Right lobe of liver (tissue), 4 donors: ENCODE measurements around the gene TCF25.

ENCODE experiments used
- POLR2A ChIP-seq: fragments of 450-650 bp; IDR thresholded peaks from one replicate; pipeline ENCODE4 v1.6.1; 2017; ENCODE audit warnings: antibody characterized with exemption, mild to moderate bottlenecking
- TF ChIP-seq, protein P1 (sequence below), 4 donors: fragments of 200-600 bp in 3 of 4; fragments of 450-650 bp in 1 of 4; IDR thresholded peaks; one replicate each; pipeline versions ENCODE4 v1.5.1 to v1.8.0; 2016 to 2022; ENCODE audit warnings: antibody characterized with exemption in 4 of 4, mild to moderate bottlenecking in 2 of 4
- donor health status: DM: no; HTN: no; CAD: no.
- donor health status: DM: no; HTN: no; CAD: no.
- donor health status: DM: no; HTN: yes; CAD: no.

DNA sequence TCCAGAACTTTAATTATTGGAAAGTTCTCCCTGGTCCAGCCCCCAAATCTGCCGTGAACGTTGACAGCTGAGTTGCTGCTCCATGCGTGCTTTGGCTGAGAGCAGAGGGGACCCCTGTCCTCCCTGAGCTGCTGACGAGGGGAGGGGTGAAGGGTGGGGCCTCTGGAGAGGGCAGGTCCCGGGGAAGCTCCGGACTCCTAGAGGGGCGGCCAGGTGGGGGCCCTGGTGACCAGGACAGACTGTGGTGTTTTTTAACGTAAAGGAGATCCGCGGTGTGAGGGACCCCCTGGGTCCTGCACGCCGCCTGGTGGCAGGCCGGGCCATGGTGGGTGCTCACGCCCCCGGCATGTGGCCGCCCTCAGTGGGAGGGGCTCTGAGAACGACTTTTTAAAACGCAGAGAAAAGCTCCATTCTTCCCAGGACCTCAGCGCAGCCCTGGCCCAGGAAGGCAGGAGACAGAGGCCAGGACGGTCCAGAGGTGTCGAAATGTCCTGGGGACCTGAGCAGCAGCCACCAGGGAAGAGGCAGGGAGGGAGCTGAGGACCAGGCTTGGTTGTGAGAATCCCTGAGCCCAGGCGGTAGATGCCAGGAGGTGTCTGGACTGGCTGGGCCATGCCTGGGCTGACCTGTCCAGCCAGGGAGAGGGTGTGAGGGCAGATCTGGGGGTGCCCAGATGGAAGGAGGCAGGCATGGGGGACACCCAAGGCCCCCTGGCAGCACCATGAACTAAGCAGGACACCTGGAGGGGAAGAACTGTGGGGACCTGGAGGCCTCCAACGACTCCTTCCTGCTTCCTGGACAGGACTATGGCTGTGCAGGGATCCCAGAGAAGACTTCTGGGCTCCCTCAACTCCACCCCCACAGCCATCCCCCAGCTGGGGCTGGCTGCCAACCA is 45.3 kb downstream of the TCF25 start, which contains the start of gene MC1R:
- TF ChIP-seq, protein P1, sequence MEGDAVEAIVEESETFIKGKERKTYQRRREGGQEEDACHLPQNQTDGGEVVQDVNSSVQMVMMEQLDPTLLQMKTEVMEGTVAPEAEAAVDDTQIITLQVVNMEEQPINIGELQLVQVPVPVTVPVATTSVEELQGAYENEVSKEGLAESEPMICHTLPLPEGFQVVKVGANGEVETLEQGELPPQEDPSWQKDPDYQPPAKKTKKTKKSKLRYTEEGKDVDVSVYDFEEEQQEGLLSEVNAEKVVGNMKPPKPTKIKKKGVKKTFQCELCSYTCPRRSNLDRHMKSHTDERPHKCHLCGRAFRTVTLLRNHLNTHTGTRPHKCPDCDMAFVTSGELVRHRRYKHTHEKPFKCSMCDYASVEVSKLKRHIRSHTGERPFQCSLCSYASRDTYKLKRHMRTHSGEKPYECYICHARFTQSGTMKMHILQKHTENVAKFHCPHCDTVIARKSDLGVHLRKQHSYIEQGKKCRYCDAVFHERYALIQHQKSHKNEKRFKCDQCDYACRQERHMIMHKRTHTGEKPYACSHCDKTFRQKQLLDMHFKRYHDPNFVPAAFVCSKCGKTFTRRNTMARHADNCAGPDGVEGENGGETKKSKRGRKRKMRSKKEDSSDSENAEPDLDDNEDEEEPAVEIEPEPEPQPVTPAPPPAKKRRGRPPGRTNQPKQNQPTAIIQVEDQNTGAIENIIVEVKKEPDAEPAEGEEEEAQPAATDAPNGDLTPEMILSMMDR (IDR thresholded peaks at IDR 0.05): peak in 2 of 4 donors; percentile 15
- no peak for TF ChIP-seq POLR2A
